Adrenal gland (tissue), 12 donors: ENCODE results near the gene USP40. TPM values are rescaled to one million over a fixed set of nuclear protein-coding genes. Genes with fewer than 3 reads are reported as not detected.

Experiments used
- DNase-seq, 7 donors: peaks; one replicate each; pipeline ENCODE4 v3.0.0-alpha.2; 2019 to 2020
- H3K27ac ChIP-seq, 5 donors: fragments of 200-600 bp; sonication (generic) in 4 of 5; 1 replicate in 3 of 5; 2 replicates in 2 of 5; pipeline versions ENCODE4 v1.5.1 to v1.8.0; 2016 to 2020; ENCODE audit warnings: mild to moderate bottlenecking in 1 of 5
- H3K27me3 ChIP-seq: fragments of 200-600 bp; 2 replicates; pipeline ENCODE4 v1.8.0; 2021
- H3K36me3 ChIP-seq, 2 donors: fragments of 200-600 bp; replicated peaks in 1 of 2; 1 replicate in 1 of 2; 2 replicates in 1 of 2; pipeline versions ENCODE4 v1.5.1 to v1.8.0; 2018 to 2022
- H3K4me1 ChIP-seq, 2 donors: fragments of 200-600 bp; replicated peaks in 1 of 2; 1 replicate in 1 of 2; 2 replicates in 1 of 2; pipeline versions ENCODE4 v1.5.1 to v1.8.0; 2018 to 2021
- H3K4me3 ChIP-seq, 4 donors: fragments of 200-600 bp; sonication (generic) in 3 of 4; one replicate each; pipeline ENCODE4 v1.5.1; 2016 to 2018
- H3K9me3 ChIP-seq, 3 donors: fragments of 200-600 bp; sonication (generic) in 1 of 3; replicated peaks in 1 of 3; 1 replicate in 2 of 3; 2 replicates in 1 of 3; pipeline versions ENCODE4 v1.5.1 to v1.8.0; 2016 to 2021
- POLR2A ChIP-seq, 2 donors: fragments of 450-650 bp; IDR thresholded peaks; one replicate each; pipeline ENCODE4 v1.6.1; 2017; ENCODE audit warnings: antibody characterized with exemption in 2 of 2, mild to moderate bottlenecking in 2 of 2, moderate library complexity in 1 of 2
- WGBS, 4 donors: extraction: QIAGEN DNeasy Blood & Tissue Kit in 2 of 4; methylation state at CpG; one replicate each; pipeline versions ENCODE4 v1.1.5 to v1.1.7; 2013 to 2017; 5-methylcytosine and 5-hydroxymethylcytosine counted together
- intact Hi-C, 2 donors: fragments of 100-400 bp; cut with DNase I; formaldehyde crosslinking; loops; one replicate each; pipeline versions ENCODE4 v1.14.1 to v1.15.0; 2022 to 2023
- polyA plus RNA-seq, 3 donors: library from polyadenylated mRNA; stranded (reverse); fragments of 200-250 nt in 2 of 3; fragments of 350-450 nt in 1 of 3; fragmentation: Illumina TruSeq in 1 of 3; extraction: RNeasy Lipid Tissue Mini Kit (QIAGEN cat#74804) in 1 of 3; gene quantifications; one replicate each; pipeline ENCODE4 v1.2.3, GENCODE V29; 2013 to 2014
- total RNA-seq, 9 donors: library from RNA; depleted of rRNA in 4 of 9; stranded (reverse); fragments of >200 nt in 4 of 9; fragments of 120-200 nt in 1 of 9; fragmentation: NEBNext Ultra II Directional in 1 of 9; extraction: Animal tissue kit (Norgen Biotek cat#: 25700) in 1 of 9; gene quantifications; one replicate each; pipeline versions ENCODE4 v1.1.0 to v1.2.4, GENCODE V29; 2013 to 2023
- TF ChIP-seq, protein P1 (sequence below), 6 experiments: fragments of 450-650 bp in 4 of 6; fragments of 200-600 bp in 2 of 6; sonication (generic) in 1 of 6; IDR thresholded peaks; 1 replicate in 5 of 6; 2 replicates in 1 of 6; pipeline versions ENCODE4 v1.5.1 to v1.8.0; 2016 to 2021; ENCODE audit warnings: antibody characterized with exemption in 6 of 6, mild to moderate bottlenecking in 2 of 6, moderate library complexity in 1 of 6
- donor health status: healthy with polysubstance abuse.
- donor health status: Bipolar disorder and iron deficiency.
- donor health status: DM: yes; HTN: yes; CAD: no.
- donor health status: DM: no; HTN: no; CAD: no.
- donor health status: DM: no; HTN: no; CAD: no.
- donor health status: DM: yes; HTN: yes; CAD: no.

USP40 gene
- total and polyA plus RNA-seq, 12 donors = 25.1 to 98.7 (median 46.3) TPM

DNA sequence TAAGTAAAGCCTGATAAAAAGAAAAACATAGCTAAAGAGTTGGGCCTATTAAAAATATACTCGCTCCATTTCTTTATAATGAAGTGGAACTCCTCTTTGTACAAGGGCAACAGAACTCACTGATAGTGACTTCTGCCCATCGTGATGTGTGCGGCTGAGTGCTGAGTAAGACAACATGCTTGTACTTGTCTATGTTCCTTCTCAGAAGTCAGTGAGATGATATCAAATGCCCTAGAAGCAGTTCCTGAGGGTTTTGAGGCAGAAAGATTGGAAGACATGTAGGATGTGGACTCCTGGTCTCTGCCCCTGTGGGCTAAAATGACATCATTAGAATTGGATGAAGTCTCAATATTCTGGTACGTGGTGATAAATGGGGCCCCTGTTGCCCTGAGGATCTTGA is 73.8 kb downstream of the USP40 start:
- TF ChIP-seq POLR2A (IDR thresholded peaks at IDR 0.05) = no peak
- H3K36me3 ChIP-seq = peaks cover 0 to 54% of the 10 kb centered on the region in 2 donors

DNA sequence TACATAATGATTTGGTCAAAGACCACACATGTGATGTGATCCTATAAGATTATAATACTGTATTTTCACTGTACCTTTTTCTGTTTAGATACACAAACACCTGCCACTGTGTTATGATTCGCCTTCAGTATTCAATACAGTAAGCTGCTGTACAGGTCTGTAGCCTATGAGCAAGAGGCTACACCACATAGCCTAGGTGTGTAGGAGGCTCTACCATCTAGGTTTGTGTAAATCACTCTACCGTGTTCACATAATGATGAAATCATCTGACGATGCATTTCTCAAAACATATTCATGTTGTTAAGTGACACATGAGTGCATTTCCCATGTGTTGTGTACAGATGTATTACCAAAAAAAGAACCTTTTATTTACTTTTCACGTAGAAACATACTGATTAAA is 74.5 kb downstream of the USP40 start:
- Histone ChIP-seq H3K4me1 (peaks cover 12 to 30% of the 10 kb centered on the region in 2 donors), H3K27me3 (no peaks in the 10 kb centered on the region), H3K4me3 (no peak overlapping the region), H3K9me3 (no peaks in the 10 kb centered on the region), H3K27ac (no peak overlapping the region), H3K36me3 (peaks cover 0 to 49% of the 10 kb centered on the region in 2 donors)
- 91 to 99% (median 96%) methylated on average over 4 of the region's 4 CpGs for whole genome bisulfite sequencing, 4 donors
- TF ChIP-seq, protein P1, sequence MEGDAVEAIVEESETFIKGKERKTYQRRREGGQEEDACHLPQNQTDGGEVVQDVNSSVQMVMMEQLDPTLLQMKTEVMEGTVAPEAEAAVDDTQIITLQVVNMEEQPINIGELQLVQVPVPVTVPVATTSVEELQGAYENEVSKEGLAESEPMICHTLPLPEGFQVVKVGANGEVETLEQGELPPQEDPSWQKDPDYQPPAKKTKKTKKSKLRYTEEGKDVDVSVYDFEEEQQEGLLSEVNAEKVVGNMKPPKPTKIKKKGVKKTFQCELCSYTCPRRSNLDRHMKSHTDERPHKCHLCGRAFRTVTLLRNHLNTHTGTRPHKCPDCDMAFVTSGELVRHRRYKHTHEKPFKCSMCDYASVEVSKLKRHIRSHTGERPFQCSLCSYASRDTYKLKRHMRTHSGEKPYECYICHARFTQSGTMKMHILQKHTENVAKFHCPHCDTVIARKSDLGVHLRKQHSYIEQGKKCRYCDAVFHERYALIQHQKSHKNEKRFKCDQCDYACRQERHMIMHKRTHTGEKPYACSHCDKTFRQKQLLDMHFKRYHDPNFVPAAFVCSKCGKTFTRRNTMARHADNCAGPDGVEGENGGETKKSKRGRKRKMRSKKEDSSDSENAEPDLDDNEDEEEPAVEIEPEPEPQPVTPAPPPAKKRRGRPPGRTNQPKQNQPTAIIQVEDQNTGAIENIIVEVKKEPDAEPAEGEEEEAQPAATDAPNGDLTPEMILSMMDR (IDR thresholded peaks at IDR 0.05) = no peak
- no peak for TF ChIP-seq POLR2A (IDR thresholded peaks at IDR 0.05)
- intact Hi-C loops = no loop called here
- DNase-seq = no peak

More for the DNA sequence above, 73.8 kb downstream of the USP40 start:
- H3K27me3 ChIP-seq = no peaks in the 10 kb centered on the region
- no peaks in the 10 kb centered on the region for H3K9me3 ChIP-seq
- no peak overlapping the region for H3K27ac ChIP-seq
- no peak overlapping the region for H3K4me3 ChIP-seq
- H3K4me1 ChIP-seq = peaks cover 12 to 24% of the 10 kb centered on the region in 2 donors
- WGBS, 4 donors = 93 to 99% (median 98%) methylated on average over 4 of the region's 4 CpGs
- intact Hi-C loops = no loop called here
- no peak for DNase-seq

DNA sequence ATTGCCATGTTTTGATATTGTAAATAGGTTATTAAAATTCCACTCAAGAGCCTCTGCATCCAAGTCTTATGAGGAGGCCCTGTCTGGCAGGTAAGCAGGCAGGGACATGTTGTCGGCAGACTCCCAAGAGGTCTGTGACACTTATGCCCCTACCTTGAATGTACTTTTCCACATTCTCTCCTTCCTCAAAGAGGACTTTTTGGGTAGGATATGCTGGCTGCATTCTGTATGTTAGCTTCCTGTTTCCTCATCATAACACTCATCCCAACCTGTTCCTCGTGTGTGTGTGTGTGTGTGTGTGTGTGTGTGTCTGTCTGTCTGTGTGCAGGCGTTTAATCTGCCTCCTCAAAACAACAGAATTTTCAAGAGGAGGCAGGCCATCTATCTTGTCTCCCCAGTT is 75.3 kb downstream of the USP40 start:
- 79 to 98% (median 87%) methylated on average over 3 of the region's 3 CpGs for WGBS, 4 donors
- Histone ChIP-seq H3K4me3 (no peak overlapping the region), H3K4me1 (peaks cover 17 to 36% of the 10 kb centered on the region in 2 donors), H3K36me3 (peaks cover 0 to 42% of the 10 kb centered on the region in 2 donors), H3K27me3 (no peaks in the 10 kb centered on the region), H3K9me3 (no peaks in the 10 kb centered on the region), H3K27ac (no peak overlapping the region)
- intact Hi-C loops = no loop called here
- no peak for DNase-seq
- TF ChIP-seq, protein P1 (IDR thresholded peaks at IDR 0.05) = no peak
- TF ChIP-seq POLR2A (IDR thresholded peaks at IDR 0.05) = no peak

DNA sequence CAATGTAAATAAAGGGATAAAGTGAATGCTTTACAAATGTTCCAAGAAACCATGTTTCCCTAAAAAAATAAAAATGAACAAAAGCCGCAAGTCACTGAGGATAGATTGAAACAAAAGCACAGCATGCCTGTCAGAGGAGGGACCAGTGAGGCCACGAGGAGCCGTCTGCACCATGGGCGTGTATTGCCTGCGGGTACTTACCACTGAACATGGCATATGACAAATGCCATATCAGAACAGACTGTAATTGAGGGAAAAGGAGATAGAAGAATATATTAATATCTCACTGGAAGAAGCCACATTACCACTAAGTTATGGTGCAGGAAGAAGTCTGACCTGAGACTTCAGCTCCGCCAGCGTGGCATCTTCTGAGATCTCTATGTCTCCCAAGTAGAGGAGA is 75.8 kb downstream of the USP40 start:
- H3K36me3 ChIP-seq = peaks cover 0 to 38% of the 10 kb centered on the region in 2 donors
- 89 to 99% (median 96%) methylated on average over 7 of the region's 7 CpGs for WGBS, 4 donors
- no peak overlapping the region for H3K27ac ChIP-seq
- TF ChIP-seq POLR2A (IDR thresholded peaks at IDR 0.05) = no peak
- TF ChIP-seq, protein P1 (IDR thresholded peaks at IDR 0.05) = no peak
- no peaks in the 10 kb centered on the region for H3K27me3 ChIP-seq
- H3K4me3 ChIP-seq = no peak overlapping the region
- H3K4me1 ChIP-seq = peaks cover 21 to 41% of the 10 kb centered on the region in 2 donors
- no peak for DNase-seq
- H3K9me3 ChIP-seq = no peaks in the 10 kb centered on the region
- intact Hi-C loops = no loop called here

DNA sequence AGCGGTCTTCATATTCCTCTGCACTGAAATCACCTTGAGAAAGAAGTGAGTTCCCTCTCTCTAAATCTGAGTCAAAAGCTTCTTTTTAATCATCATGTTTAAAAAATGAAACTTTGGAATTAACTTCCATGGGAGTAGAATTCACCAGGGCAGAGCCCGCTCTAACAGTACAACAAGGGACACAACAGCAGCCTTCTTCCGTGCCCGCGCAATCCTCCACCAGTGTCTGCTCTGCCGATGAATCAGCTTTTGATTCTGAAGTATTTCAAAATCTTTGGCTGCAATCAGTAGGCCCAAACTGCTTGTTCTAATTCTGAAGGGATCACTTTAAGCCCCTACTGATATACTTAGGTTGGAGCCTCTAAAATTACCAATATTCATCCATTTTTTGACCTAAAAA is 76.9 kb downstream of the USP40 start:
- TF ChIP-seq, protein P1 (IDR thresholded peaks at IDR 0.05) = no peak
- peak in 1 of 2 donors; percentile 23 for TF ChIP-seq POLR2A (IDR thresholded peaks at IDR 0.05)
- no peaks in the 10 kb centered on the region for H3K9me3 ChIP-seq
- peaks cover 0 to 48% of the 10 kb centered on the region in 2 donors for H3K36me3 ChIP-seq
- H3K27ac ChIP-seq = peak overlapping the region in 3 of 5 donors; percentile 17 to 82 (median 64)
- 48 to 66% (median 52%) methylated on average over 6 of the region's 6 CpGs for WGBS, 4 donors
- intact Hi-C loops = no loop called here
- H3K27me3 ChIP-seq = no peaks in the 10 kb centered on the region
- H3K4me1 ChIP-seq = peaks cover 21 to 42% of the 10 kb centered on the region in 2 donors
- peak in 5 of 7 donors; percentile 55 to 75 (median 61) for DNase-seq
- no peak overlapping the region for H3K4me3 ChIP-seq
